Stimulated activated naive CD8-positive, alpha-beta T cell treated with anti-CD3 and anti-CD28 coated beads, Interleukin-15, Interleukin-2, amounts not matched to agents 100 U/mL and 50 U/mL, for 24 hours (primary cell): Measurements from ENCODE around the gene PARP12.

Experiments
- ATAC-seq: fragments of 150-1000 bp; cut with Tn5 transposase; one replicate; pipeline ENCODE4 v1.10.0; 2021
- DNase-seq: peaks from one replicate; pipeline ENCODE4 v3.0.0; 2021

PARP12 gene

DNA sequence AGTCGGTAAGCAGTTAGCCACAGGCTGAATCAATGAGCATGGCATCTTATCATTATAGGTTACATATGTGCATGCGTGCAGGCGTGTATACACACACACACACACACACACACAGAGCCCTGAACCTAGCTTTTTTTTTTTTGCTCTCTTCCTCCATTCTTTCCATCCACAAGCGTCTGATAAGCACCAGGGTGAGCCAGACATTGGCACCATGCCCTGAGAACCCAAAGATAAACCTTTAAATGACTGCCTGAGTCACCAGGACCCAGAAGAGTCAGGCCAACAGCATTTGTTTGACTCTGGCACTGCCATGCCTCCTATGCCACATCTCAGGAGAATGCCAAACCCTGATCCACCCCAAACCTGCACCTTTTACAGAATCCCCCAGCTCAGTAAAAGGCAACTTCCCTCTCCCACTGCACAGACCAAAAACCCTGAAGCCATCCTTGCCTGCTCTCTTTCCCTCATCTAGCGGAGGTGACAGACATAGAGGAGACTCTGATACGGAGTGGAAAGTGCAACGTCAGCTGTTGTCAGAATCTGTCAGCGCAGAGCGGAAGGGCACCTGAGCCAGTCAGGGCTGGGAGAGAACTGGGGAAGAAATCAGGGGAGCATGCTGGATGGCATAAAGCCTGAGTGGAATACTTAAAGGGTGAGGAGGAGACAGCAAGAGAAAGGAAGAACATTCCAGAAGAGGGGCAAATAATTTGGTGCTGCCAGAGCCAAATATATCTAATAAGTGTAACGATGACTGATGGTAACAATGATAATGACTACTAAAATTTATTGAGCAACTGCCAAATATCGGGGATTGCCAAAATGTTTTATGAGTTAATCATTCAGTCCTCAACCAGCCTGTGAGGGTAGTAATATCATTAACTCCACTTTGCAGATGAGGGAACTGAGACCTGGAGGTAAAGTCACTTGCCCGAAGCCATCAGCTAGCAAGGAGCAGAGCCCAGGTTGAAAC lies 3.2 kb downstream of the PARP12 start:
- peak; percentile 53 for DNase-seq
- peak; percentile 8 for ATAC-seq

DNA sequence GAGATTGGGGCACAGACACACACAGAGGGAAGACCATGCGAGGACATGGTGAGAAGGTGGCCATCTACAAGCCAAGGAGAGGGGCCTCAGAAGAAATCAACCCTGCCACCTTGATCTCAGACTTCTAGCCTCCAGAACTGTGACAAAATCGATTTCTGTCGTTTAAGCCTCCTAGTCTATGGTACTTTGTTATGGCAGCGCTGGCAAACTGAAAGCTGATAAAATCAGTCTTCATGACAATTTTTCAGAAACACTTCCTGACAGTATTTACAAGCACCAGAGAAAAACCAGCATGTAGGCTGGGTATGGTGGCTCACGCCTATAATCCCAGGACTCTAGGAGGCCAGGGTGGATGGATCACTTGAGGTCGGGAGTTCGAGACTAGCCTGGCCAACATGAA lies 4.2 kb downstream of the PARP12 start:
- ATAC-seq = no peak
- no peak for DNase-seq

DNA sequence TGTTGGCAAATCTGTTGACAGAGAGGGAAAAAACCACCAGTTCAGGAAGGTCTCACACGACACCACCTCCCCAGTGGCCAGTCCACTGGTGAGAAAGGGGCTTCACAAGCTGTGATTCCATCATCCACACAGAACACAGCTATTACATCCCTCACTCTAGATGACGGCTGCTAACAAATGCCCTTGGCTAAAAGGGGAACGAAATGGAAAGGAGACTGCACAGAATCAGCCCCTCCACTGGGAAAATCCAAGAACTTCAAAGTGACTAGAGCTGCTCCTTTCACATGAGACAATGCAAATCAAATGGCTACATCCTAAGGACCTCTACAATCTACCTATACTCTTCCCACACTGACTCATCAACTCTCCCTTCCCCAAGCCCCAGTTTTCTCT lies 5.6 kb downstream of the PARP12 start:
- DNase-seq = no peak
- ATAC-seq = no peak

DNA sequence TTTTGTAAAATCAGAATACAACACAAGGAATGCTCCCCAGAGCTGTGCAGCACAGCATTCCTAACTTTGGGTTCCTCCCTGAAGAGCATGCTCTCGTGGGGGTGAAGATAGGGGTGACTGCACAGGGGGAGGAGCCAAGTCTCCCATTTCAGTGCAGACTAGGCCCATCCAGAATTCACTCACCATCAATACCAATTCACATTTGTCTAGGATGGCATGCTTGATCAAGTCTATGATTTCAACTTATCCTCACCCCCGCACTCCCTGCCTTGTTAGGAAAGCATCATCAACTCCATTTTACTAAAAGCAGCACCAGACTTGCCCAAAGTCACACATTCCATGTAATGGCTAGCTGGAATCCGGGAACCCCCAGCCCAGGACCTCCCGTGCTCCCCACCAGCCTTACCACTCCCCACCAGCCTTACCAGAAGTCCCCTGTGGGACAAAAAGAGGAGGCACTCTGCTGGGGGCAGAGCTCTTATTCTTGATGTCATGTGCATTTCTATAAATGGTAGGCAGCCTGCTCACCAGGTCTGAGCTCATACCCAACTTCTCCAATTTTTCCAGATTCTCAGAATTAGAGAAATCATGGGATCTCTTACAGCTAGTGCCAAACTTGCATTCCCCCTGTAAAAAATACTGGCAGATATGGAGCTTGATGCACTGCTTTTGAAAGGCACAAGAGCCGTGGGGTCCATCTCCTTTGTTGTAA lies 6.2 kb downstream of the PARP12 start:
- no peak for DNase-seq

DNA sequence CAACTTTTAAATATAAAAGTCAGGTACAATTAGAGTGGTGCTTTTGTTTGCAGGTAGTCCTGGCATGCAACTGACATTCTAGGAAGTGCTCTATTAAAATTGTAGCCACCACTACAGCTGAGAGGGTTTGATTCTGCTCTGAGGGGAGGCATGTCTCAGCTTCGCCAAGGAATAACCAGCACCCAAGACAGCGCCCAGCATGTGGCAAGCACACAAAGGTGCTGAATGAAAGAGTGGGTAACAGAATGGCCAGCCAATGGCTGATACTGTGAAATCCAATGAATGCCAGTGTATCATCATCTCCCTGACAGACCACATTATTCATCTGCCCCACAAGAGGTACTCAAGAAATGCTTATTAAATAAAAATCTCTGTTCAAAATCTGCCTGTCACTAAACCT lies 6.9 kb downstream of the PARP12 start:
- DNase-seq (no peak), ATAC-seq (no peak)

More for the DNA sequence above, 6.2 kb downstream of the PARP12 start:
- no peak for ATAC-seq

DNA sequence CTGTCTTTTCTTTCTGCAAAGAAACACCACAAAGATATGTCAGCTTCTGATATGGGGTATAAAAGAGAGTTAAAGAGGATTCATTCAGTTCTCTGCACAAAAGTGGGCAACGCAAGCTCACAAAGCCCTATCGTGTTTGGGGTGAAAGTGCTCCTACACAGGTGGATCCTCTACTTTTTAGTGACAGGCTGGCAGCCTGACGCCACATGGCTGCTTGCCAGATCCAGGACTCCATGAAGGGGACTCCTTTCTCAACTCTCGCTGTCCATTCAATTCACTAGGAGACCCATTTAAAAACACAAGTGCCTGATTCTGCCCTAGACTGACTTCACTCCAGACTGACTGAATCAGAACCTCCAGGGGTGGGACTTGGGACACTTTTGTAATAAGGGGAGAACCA lies 8.0 kb downstream of the PARP12 start:
- DNase-seq (no peak), ATAC-seq (no peak)

DNA sequence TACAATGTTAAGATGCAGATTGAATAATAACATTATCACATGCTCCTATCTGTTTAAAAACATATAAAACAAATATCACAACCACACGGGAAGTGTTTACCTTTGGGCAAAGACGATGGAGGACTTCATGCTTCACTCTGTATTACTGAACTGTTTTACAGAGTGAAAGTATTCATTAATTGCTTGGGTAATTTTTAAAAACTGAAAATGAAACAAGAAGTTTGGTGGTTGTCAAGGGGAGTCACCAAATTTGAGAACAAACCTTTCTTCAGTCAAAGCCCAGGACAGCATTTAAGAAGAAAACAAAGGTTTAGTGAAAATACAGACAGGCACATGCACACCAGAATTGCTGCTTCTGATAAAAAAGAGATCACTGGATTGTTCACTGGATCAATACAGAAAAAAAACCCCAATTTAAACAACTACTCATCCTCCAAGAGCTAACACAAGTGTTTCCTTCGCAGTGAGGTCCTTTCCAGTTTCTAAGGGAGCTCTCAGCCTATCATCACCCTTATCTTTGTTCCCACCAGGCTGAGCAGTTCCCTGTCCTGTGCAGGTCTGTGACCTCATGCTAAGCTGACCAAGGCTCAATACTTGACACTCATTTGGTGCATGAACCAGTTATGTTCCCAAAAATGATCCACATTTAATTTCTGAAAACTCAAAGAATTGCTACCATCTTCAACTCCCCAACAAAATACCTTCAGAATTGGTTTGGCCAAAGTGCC lies 8.8 kb downstream of the PARP12 start:
- ATAC-seq = no peak
- DNase-seq = no peak

DNA sequence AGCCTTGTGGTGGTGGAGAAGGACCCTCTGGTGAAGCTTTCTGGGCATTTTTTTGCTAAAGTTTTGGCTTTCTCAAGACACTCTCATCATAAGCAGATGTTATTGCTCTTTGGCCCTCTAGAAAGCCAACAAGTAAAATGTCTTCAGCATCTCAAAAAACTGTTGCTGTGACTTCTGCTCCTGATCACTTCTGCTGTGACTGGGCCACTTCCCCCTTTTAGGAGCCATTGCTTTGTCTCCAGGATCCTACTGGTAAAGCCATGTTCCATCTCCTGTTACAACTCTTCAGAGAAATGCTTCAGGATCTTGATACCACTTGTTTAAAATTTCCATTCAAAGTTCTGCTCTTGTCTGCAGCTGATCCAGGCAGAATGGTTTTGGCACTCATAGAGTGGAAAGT lies 10.9 kb downstream of the PARP12 start:
- ATAC-seq = no peak
- DNase-seq = no peak

DNA sequence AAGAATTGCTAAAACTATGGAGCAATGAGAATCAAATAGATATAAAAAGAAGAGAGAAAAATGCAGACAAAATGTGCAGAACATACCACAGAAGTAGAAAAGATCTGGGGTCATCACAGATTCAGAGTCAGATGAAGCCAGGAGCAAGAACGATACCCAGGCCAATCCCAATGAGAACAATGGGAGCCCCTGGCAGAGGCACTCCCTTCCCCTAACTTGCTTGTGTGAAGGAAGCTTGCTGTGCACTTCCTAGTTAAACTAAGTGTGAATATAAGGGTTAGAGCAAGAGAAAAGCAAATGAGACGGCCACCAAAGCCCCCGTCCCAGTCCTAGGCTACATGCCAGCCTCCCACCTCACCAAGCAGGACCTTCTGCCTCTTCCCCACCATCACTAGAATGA lies 12.7 kb downstream of the PARP12 start:
- DNase-seq (no peak), ATAC-seq (no peak)

DNA sequence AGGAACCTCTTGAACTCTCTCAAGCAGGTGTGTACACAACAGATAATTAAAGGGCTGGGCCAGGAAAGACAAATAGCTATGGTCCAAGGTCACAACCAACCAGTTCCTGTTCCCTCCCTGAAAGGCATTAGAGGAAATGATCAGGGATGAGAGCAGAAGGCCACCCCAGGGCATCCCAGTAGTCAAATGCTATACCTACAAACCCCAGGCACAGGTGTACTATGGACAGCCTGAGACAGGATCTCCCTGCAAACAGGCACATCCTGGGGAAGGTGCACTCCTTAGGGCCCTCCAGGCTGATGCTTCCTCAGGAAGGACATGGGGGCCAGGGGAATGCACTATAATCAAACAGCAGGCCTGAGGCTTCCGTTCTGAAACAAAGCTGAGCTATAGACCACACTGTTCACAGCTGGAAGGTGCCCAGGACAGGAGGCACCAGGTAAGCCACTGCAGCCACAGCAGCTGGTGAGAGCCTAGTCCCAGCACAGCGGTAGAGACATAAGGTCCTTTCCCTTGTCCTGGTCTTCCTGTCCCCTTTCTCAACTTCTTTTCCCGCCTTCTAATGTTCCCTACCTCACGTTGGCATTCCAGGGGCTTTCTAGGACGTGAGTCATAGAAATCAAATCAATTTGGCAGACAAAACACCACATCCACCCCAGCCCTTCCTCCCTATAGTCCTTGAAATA lies 13.3 kb downstream of the PARP12 start:
- ATAC-seq (no peak), DNase-seq (no peak)

DNA sequence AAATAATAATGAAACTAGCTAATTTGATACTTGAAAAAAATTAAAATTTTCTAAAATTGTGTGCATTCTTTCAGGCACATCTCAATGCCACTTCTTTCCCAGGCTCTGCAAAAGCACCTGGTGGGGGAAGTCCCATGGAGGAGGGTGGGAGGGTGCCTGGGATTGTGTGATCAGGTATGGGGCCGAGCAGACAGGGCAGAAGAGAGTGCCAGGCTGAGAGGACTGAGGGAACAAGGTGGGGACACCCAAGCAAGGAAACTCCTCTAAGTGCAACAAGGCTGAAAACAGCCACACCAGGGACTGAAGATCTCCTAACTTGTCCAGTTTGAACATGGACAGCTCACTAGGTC lies 13.8 kb downstream of the PARP12 start:
- DNase-seq (no peak), ATAC-seq (no peak)

DNA sequence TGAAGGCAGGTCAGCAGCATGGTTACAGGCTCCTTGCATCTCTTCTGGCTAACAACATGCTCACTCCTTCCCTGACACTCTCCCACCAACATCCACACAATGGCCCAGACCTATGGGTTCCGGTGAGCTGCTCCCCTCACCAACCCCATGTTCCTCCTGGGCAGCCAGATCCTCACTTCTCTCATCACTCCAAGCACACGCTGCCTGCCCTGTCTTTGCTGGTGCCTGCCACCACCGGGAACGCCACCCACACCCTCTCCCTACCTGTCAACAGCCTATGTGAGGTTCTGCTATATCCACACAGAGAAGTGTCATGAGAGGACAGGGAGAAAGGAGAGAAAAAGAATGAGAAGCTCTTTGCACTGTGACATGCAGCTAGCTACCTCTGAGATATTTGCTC lies 14.6 kb downstream of the PARP12 start:
- no peak for DNase-seq
- ATAC-seq = no peak

DNA sequence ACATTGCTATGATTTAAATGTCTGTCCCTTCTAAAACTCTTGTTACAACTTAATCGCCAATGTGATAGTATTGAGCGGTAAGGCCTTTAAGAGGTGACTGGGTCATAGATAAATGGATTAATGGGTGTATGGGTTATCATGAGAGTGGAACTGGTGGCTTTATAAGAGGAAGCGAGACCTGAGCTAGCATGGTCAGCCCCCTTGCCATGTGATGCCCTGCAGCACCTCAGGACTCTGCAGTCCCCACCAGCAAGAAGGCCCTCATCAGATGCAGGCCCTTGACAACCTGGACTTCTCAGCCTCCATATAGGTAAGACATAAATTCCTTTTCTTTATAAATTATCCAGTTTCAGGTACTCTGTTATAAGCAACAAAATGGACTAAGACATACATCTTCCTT lies 15.6 kb downstream of the PARP12 start:
- ATAC-seq (no peak), DNase-seq (no peak)

DNA sequence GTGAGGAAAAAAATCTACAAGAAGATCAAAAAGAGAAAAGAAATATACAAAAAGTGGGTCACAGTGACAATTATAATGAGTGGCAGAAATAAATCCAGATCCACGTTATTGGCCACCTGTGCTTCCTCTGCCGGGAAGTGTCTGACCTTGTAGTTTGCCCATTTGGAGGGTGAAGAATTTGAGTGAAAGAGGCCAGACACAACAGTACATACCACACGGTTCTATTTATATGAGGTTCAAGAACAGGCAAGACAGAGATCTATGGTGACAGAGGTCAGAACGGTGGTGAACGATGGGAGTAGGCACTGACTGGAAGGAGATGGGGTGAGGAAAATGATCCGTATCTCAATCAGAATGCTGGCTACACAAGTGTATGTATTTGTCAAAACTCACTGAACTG lies 17.1 kb downstream of the PARP12 start:
- ATAC-seq (no peak), DNase-seq (no peak)

DNA sequence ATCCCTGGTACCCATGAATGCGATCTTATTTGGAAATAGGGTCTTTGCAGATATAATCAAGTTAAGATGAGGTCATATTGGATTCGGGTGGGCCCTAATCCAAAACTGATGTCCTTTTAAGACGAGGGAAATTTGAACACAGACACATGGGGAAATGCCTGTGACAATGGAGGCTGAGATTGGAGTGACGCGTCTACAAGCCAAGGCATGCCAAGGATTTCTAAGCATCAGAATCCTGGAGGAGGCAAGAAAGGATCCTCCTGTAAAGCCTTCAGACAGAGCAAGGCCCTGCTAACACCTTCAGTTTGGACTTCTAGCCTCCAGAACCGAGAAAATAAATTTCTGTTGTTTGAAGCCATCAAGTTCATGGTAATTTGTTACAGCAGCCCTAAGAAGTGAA lies 18.5 kb downstream of the PARP12 start:
- no peak for DNase-seq
- no peak for ATAC-seq

DNA sequence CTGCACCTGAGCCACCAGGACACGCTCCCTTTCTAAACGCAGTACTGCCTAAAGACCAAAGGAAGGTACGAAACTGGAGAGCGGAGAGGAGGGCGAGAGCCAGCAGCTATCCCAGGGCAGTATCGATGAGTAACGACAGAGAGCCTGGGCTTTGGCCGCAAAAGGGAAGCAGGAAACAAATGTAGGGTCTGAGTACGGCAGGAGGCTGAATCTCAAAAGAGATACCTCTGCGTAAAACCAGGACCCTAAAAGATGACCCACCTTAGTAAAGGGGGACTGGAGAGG lies 20.4 kb downstream of the PARP12 start:
- no peak for DNase-seq
- ATAC-seq = no peak

DNA sequence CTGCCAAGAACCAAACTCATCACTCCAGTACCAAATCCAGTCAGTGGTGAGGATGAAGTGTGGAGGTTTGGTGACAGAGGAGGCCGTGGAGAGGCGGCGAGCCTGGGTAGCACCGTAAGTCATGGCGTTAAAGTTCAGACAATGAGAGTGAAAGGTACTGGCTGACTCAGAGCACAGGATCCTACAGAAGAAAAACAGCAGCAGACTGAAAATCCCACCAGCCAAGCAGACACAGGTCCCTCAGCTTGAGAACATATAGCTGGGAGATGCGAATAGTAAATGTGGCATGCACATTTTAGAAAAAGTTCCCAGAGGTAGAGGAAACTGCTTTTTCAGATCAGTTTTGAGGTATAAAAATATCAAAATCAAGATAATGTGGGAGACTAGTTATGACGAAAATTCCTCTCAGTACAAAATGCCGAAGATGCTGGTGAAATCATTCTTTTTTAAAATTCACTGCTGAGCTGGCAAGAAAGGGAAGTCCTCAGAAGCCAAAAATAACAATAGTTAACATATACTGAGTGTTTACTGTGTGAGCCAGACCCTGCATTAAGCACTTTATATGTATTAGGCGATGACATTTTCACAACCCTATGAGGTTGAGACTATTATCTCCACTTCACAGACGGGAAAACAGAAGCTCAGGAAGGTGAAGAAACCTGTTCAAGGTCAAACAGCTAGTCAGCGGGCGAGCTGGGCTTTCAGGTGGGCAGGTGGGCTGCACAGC lies 20.9 kb downstream of the PARP12 start:
- DNase-seq = no peak
- ATAC-seq = no peak

DNA sequence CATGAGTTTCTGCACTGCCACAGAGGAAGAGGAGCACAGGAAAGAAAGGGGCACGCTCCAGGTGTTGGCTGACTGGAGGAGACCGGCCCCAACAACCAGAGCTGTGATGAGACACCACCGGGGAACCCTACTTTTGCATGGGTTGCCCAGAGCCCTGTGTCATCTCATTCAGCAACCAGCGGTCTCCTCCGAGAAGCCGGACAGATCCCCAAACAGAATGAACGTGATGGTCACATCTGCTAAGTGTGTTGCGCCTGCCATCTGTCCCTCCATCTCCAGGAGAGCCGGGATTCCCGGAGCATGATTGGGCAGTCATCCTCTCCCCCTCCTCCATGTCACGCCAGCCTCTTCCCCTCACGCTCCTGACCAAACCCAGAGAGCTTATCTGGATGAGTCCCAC lies 22.9 kb downstream of the PARP12 start:
- no peak for ATAC-seq
- no peak for DNase-seq

DNA sequence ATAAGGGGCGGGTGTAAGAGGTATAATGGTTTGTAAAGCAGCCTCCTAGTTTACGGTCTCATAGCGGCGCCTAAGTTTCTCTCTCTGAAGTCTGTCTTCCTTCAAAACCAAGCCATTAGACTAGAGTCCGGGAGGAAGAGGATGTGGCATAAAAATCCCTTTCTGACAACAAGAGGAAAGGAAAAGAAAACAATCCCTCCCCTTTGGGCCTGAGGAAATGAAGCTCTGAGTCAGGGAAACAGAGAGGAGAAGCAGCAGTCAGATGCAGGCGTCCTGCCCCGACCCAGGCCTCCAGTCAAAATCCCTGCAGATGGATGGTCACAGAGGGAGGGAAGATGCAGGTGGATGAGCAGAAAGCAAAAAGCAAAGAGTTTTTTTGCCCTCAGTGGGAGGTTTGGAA lies 23.7 kb downstream of the PARP12 start:
- ATAC-seq = no peak
- DNase-seq = no peak

DNA sequence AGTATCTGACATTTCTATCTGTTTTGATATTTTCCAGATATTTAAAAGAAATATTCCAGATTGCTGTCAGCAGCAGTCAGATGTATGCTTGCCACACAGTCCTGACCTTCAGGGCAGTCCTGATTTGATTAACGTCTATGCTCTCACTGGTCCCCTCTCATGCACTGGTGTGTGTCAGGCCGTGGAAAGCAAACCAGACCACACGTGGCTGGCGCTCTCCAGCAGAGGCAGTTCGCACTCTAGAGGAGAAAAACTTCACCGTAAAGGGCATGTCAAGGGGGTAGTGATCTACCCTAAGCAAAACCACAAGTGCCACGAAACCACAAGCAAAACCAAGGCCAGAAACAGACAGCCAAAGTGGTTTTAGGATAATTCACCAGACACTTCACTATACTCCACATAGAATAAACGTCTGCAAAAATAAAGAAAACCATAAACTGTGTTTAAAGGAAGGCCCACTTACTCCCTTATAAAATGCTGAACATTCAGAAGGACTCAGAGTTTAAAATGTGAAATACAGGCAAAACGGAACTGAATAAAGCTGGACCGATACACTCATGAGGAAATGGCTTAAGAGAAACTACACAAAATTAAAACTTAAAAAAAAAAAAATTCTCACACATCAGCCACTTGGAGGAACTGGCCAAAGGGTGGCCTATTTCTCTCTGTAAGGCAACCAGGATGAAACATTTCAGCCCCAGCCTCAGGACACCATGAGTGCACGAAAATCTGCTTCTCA lies 26.4 kb downstream of the PARP12 start:
- peak; percentile 49 for DNase-seq
- peak; percentile 93 for ATAC-seq
